SK-N-SH (cell line): ENCODE measurements around the gene AQP9. TPM values are rescaled to one million over a fixed set of nuclear protein-coding genes. Genes with fewer than 3 reads are reported as not detected.

Source experiments
- CTCF ChIA-PET: fragments of 300-600, 350-600 bp; formaldehyde crosslinking; extraction: SDS; loops from one replicate; lab custom pipeline; 2021; lab: Yijun Ruan, JAX
- POLR2A ChIA-PET: fragments of 350-600 bp; sonication (Branson Sonifier 250); formaldehyde crosslinking; extraction: SDS; loops from one replicate; lab custom pipeline; 2020; ENCODE audit warnings: antibody characterized with exemption, inconsistent platforms; lab: Yijun Ruan, JAX
- DNase-seq: peaks from one replicate; pipeline ENCODE4 v3.0.0; 2012
- H2AFZ ChIP-seq: fragments of 200-600 bp; sonication (generic); 2 replicates; pipeline ENCODE4 v1.8.1; 2016; ENCODE audit warnings: antibody characterized with exemption, mild to moderate bottlenecking, low read depth
- H3F3A ChIP-seq: fragments of 200-600 bp; sonication (generic); replicated peaks from 2 replicates; pipeline ENCODE3; 2016; ENCODE audit warnings: antibody characterized with exemption, mild to moderate bottlenecking; ENCODE audit not compliant: insufficient read depth
- H3K27ac ChIP-seq, 2 experiments: fragments of 200-500 bp in 1 of 2; fragments of 200-600 bp in 1 of 2; sonication (Bioruptor generic) in 1 of 2; sonication (generic), shearing (Covaris generic) in 1 of 2; 2 replicates each; pipeline versions ENCODE4 v1.5.1 to v1.6.1; 2014 to 2016; ENCODE audit warnings: low read depth in 2 of 2, inconsistent platforms in 1 of 2, low read length in 1 of 2, mild to moderate bottlenecking in 1 of 2, mixed read lengths in 1 of 2
- H3K27me3 ChIP-seq: fragments of 200-600 bp; sonication (generic), shearing (Covaris generic); 2 replicates; pipeline ENCODE4 v1.6.1; 2016; ENCODE audit warnings: mixed run types; ENCODE audit not compliant: insufficient read depth
- H3K36me3 ChIP-seq, 2 experiments: fragments of 200-500 bp in 1 of 2; fragments of 200-600 bp in 1 of 2; sonication (Bioruptor generic) in 1 of 2; sonication (generic) in 1 of 2; replicated peaks in 1 of 2; 2 replicates each; pipeline versions ENCODE3 to v1.5.1; 2014 to 2016; ENCODE audit warnings: low read length in 1 of 2, mild to moderate bottlenecking in 1 of 2; ENCODE audit not compliant: insufficient read depth in 2 of 2, control insufficient read depth in 1 of 2
- H3K4me1 ChIP-seq, 2 experiments: fragments of 200-500 bp in 1 of 2; fragments of 200-600 bp in 1 of 2; sonication (Bioruptor generic) in 1 of 2; sonication (generic), shearing (Covaris generic) in 1 of 2; 2 replicates each; pipeline versions ENCODE4 v1.5.1 to v1.6.1; 2014 to 2016; ENCODE audit warnings: low read depth in 1 of 2, low read length in 1 of 2, mixed run types in 1 of 2; ENCODE audit not compliant: insufficient read depth in 2 of 2, control insufficient read depth in 1 of 2
- H3K4me2 ChIP-seq: fragments of 200-600 bp; sonication (generic), shearing (Covaris generic); 2 replicates; pipeline ENCODE4 v1.6.1; 2017; ENCODE audit warnings: mixed run types
- H3K4me3 ChIP-seq, 2 experiments: fragments of 200-500 bp in 1 of 2; fragments of 200-600 bp in 1 of 2; sonication (Bioruptor generic) in 1 of 2; sonication (generic), shearing (Covaris generic) in 1 of 2; 2 replicates each; pipeline versions ENCODE4 v1.5.1 to v1.8.1; 2014 to 2016; ENCODE audit warnings: low read depth in 2 of 2, inconsistent platforms in 1 of 2, low read length in 1 of 2, mild to moderate bottlenecking in 1 of 2, mixed read lengths in 1 of 2, moderate library complexity in 1 of 2
- H3K79me2 ChIP-seq: fragments of 200-600 bp; sonication (generic); 2 replicates; pipeline ENCODE4 v1.8.1; 2017; ENCODE audit warnings: mild to moderate bottlenecking; ENCODE audit not compliant: insufficient read depth
- H3K9ac ChIP-seq: fragments of 200-600 bp; sonication (generic); 2 replicates; pipeline ENCODE4 v1.6.1; 2017; ENCODE audit warnings: mixed run types
- H3K9me2 ChIP-seq: fragments of 200-600 bp; sonication (generic); 2 replicates; pipeline ENCODE4 v1.6.1; 2017; ENCODE audit warnings: mixed run types
- H3K9me3 ChIP-seq: fragments of 200-600 bp; sonication (generic); 2 replicates; pipeline ENCODE4 v1.6.1; 2017; ENCODE audit warnings: mixed run types, mild to moderate bottlenecking, moderate library complexity
- H4K20me1 ChIP-seq: fragments of 200-600 bp; sonication (generic); 2 replicates; pipeline ENCODE4 v1.6.1; 2017; ENCODE audit warnings: mild to moderate bottlenecking, mixed run types; ENCODE audit not compliant: insufficient read depth
- ELF1 ChIP-seq: IDR thresholded peaks from 2 replicates; pipeline ENCODE4 v1.4.0; 2012
- EZH2phosphoT487 ChIP-seq: fragments of 200-600 bp; sonication (generic); IDR thresholded peaks from 2 replicates; pipeline ENCODE4 v1.6.1; 2017; ENCODE audit warnings: low read depth, mixed run types, mild to moderate bottlenecking, antibody characterized with exemption, moderate library complexity, borderline replicate concordance
- FOXM1 ChIP-seq: IDR thresholded peaks from 2 replicates; pipeline ENCODE4 v1.4.0; 2012; ENCODE audit warnings: low read depth, mild to moderate bottlenecking
- GABPA ChIP-seq: IDR thresholded peaks from 2 replicates; pipeline ENCODE4 v1.4.0; 2012; ENCODE audit warnings: low read depth, mild to moderate bottlenecking
- JUND ChIP-seq: IDR thresholded peaks from 2 replicates; pipeline ENCODE4 v1.4.0; 2012
- MEF2A ChIP-seq: IDR thresholded peaks from 2 replicates; pipeline ENCODE4 v1.4.0; 2012; ENCODE audit warnings: low read depth, borderline replicate concordance
- POLR2AphosphoS5 ChIP-seq: IDR thresholded peaks from 2 replicates; pipeline ENCODE4 v1.6.1; 2012; ENCODE audit warnings: low read depth, low read length
- RAD21 ChIP-seq: IDR thresholded peaks from 2 replicates; pipeline ENCODE4 v1.6.1; 2012; ENCODE audit warnings: mild to moderate bottlenecking, low read length
- RCOR1 ChIP-seq: fragments of 150-350 bp; IDR thresholded peaks from 2 replicates; pipeline ENCODE4 v1.6.1; 2017; ENCODE audit warnings: antibody characterized with exemption, low read length
- RFX5 ChIP-seq: IDR thresholded peaks from 2 replicates; pipeline ENCODE4 v1.6.1; 2012; ENCODE audit warnings: mild to moderate bottlenecking, improper control_type of control experiment, low read length
- RXRA ChIP-seq: IDR thresholded peaks from 2 replicates; pipeline ENCODE4 v1.4.0; 2012; ENCODE audit warnings: low read depth, mild to moderate bottlenecking, borderline replicate concordance
- SMC3 ChIP-seq: IDR thresholded peaks from 2 replicates; pipeline ENCODE4 v1.6.1; 2012; ENCODE audit warnings: low read depth, low read length, improper control_type of control experiment
- TCF12 ChIP-seq: IDR thresholded peaks from 2 replicates; pipeline ENCODE4 v1.4.0; 2012
- WGBS: methylation state at CpG from one replicate; pipeline ENCODE4 v1.1.6; 2017; ENCODE audit warnings: low lambda C conversion rate; 5-methylcytosine and 5-hydroxymethylcytosine counted together
- polyA plus RNA-seq, 3 experiments: library from polyadenylated mRNA; depleted of rRNA; stranded (reverse); fragments of >200 nt; gene quantifications; 2 replicates each; pipeline ENCODE4 v1.2.3, GENCODE V29; 2012
- TF ChIP-seq, protein P1 (sequence below): fragments of 150-350 bp; IDR thresholded peaks from 2 replicates; pipeline ENCODE4 v1.6.1; 2016; ENCODE audit warnings: mild to moderate bottlenecking, low read depth, low read length
- TF ChIP-seq, protein P2 (sequence below): IDR thresholded peaks from 2 replicates; pipeline ENCODE4 v1.6.1; 2012; ENCODE audit warnings: mild to moderate bottlenecking, low read depth, low read length, moderate library complexity
- TF ChIP-seq, protein P3 (sequence below): fragments of 150-350 bp; IDR thresholded peaks from 2 replicates; pipeline ENCODE4 v1.6.1; 2017; ENCODE audit warnings: antibody characterized with exemption, low read length, low read depth, borderline replicate concordance

The AQP9 gene
- polyA plus RNA-seq, 1 of the 3 experiments (the other 2 are of a cell fraction): not detected

GRCh38 chr15:58175955-58176354 is 37.8 kb downstream of the AQP9 start:
- H3F3A ChIP-seq: no peaks in the 10 kb centered on the region
- H3K9me2 ChIP-seq: no peaks in the 10 kb centered on the region

DNA sequence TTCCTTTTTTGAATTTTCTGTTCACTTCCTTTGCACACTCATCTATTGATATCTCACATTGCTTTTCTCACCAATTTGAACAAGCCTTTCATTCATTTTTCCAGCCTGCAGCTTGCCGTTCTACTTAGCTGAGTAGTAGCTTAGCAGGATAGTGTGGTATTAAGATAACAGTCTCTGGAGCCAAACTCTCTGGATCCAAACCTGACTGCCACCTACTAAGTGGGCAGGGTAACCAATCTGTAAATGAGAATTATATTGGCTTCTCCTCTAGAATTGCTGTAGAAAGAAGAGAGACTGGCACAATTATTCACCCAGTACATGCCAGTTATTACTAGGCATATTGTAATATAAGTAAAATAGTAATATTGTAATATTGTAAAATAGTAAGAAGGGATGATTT is 40.5 kb downstream of the AQP9 start:
- Histone ChIP-seq H3K36me3 (no peaks in the 10 kb centered on the region), H4K20me1 (no peaks in the 10 kb centered on the region), H3K27ac (no peak overlapping the region), H2AFZ (no peak overlapping the region), H3K9me2 (no peaks in the 10 kb centered on the region), H3K79me2 (no peaks in the 10 kb centered on the region), H3K4me3 (no peak overlapping the region), H3K9ac (no peak overlapping the region), H3K4me2 (no peak overlapping the region), H3F3A (no peaks in the 10 kb centered on the region), H3K4me1 (no peaks in the 10 kb centered on the region; a peak in 1 of 4 replicates), H3K27me3 (no peaks in the 10 kb centered on the region; the same call in 1 of the 2 replicates), H3K9me3 (no peaks in the 10 kb centered on the region)
- ChIA-PET POLR2A (interaction anchor here (0.7 kb wide), 1 partner anchor 136 kb away, joined by 3 read pairs; no protein-coding TSS in a partner anchor), CTCF (interaction anchor here (1.8 to 3.7 kb wide), 3 partner anchors 108 to 428 kb away, joined by 7 to 14 read pairs (median 7); partner anchors contain the start of gene ALDH1A2)
- 74% methylated on average over 1 of the region's 1 CpG for WGBS
- no peak for DNase-seq
- TF ChIP-seq, protein P1, sequence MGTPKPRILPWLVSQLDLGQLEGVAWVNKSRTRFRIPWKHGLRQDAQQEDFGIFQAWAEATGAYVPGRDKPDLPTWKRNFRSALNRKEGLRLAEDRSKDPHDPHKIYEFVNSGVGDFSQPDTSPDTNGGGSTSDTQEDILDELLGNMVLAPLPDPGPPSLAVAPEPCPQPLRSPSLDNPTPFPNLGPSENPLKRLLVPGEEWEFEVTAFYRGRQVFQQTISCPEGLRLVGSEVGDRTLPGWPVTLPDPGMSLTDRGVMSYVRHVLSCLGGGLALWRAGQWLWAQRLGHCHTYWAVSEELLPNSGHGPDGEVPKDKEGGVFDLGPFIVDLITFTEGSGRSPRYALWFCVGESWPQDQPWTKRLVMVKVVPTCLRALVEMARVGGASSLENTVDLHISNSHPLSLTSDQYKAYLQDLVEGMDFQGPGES: no peak
- TF ChIP-seq RFX5: no peak
- TF ChIP-seq, protein P2, sequence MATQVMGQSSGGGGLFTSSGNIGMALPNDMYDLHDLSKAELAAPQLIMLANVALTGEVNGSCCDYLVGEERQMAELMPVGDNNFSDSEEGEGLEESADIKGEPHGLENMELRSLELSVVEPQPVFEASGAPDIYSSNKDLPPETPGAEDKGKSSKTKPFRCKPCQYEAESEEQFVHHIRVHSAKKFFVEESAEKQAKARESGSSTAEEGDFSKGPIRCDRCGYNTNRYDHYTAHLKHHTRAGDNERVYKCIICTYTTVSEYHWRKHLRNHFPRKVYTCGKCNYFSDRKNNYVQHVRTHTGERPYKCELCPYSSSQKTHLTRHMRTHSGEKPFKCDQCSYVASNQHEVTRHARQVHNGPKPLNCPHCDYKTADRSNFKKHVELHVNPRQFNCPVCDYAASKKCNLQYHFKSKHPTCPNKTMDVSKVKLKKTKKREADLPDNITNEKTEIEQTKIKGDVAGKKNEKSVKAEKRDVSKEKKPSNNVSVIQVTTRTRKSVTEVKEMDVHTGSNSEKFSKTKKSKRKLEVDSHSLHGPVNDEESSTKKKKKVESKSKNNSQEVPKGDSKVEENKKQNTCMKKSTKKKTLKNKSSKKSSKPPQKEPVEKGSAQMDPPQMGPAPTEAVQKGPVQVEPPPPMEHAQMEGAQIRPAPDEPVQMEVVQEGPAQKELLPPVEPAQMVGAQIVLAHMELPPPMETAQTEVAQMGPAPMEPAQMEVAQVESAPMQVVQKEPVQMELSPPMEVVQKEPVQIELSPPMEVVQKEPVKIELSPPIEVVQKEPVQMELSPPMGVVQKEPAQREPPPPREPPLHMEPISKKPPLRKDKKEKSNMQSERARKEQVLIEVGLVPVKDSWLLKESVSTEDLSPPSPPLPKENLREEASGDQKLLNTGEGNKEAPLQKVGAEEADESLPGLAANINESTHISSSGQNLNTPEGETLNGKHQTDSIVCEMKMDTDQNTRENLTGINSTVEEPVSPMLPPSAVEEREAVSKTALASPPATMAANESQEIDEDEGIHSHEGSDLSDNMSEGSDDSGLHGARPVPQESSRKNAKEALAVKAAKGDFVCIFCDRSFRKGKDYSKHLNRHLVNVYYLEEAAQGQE: no peak
- TF ChIP-seq MEF2A: no peak
- TF ChIP-seq ELF1: no peak
- no peak for TF ChIP-seq TCF12
- TF ChIP-seq, protein P3, sequence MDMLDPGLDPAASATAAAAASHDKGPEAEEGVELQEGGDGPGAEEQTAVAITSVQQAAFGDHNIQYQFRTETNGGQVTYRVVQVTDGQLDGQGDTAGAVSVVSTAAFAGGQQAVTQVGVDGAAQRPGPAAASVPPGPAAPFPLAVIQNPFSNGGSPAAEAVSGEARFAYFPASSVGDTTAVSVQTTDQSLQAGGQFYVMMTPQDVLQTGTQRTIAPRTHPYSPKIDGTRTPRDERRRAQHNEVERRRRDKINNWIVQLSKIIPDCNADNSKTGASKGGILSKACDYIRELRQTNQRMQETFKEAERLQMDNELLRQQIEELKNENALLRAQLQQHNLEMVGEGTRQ: no peak
- no peak for TF ChIP-seq RAD21
- TF ChIP-seq JUND: no peak
- no peak for TF ChIP-seq FOXM1
- TF ChIP-seq POLR2AphosphoS5: no peak

More at GRCh38 chr15:58175955-58176354, 37.8 kb downstream of the AQP9 start:
- Histone ChIP-seq H2AFZ (no peak overlapping the region), H3K36me3 (no peaks in the 10 kb centered on the region), H3K4me1 (no peaks in the 10 kb centered on the region), H3K27me3 (no peaks in the 10 kb centered on the region; the same call in 1 of the 2 replicates), H3K27ac (no peak overlapping the region), H4K20me1 (no peaks in the 10 kb centered on the region), H3K4me3 (no peak overlapping the region), H3K4me2 (no peak overlapping the region), H3K9ac (no peak overlapping the region), H3K9me3 (no peaks in the 10 kb centered on the region), H3K79me2 (no peaks in the 10 kb centered on the region)
- CTCF ChIA-PET: interaction anchor here (3.7 kb wide), 1 partner anchor 110 kb away, joined by 14 read pairs; the partner anchor contains the start of gene ALDH1A2
- DNase-seq: no peak
- no peak for TF ChIP-seq SMC3
- no peak for TF ChIP-seq RCOR1
- no peak for TF ChIP-seq POLR2AphosphoS5
- no peak for TF ChIP-seq GABPA
- no peak for TF ChIP-seq JUND
- TF ChIP-seq EZH2phosphoT487: no peak
- TF ChIP-seq, protein P3: no peak
- TF ChIP-seq RAD21: no peak
- TF ChIP-seq RXRA: no peak
- TF ChIP-seq, protein P2: no peak
- POLR2A ChIA-PET: no interaction called here
- WGBS: 44% methylated on average over 4 of the region's 4 CpGs
